ENCODE data around the gene VCAN.

DNA sequence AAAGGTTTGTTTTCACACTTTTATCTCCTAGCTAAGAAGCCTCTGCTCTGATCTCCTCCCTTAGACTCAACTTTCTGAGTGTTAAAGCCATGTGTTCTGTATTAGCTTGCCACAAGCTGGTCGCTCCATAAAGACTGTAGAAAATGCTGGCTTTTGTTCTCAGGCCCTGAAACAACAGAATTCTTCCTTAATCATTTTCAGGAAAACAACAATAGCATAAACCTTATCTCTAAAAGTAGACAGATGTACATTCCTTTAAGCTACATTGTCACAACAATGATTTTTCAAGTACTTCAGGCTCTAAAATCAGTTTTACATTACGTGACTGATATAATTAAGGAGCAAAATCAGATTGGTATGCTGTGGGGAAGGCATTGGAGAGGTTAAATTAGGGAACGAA is 41.9 kb downstream of the VCAN start:
- TF ChIP-seq, protein P1, sequence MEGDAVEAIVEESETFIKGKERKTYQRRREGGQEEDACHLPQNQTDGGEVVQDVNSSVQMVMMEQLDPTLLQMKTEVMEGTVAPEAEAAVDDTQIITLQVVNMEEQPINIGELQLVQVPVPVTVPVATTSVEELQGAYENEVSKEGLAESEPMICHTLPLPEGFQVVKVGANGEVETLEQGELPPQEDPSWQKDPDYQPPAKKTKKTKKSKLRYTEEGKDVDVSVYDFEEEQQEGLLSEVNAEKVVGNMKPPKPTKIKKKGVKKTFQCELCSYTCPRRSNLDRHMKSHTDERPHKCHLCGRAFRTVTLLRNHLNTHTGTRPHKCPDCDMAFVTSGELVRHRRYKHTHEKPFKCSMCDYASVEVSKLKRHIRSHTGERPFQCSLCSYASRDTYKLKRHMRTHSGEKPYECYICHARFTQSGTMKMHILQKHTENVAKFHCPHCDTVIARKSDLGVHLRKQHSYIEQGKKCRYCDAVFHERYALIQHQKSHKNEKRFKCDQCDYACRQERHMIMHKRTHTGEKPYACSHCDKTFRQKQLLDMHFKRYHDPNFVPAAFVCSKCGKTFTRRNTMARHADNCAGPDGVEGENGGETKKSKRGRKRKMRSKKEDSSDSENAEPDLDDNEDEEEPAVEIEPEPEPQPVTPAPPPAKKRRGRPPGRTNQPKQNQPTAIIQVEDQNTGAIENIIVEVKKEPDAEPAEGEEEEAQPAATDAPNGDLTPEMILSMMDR (IDR thresholded peaks at IDR 0.05) = no peak
- no peak for TF ChIP-seq POLR2A (IDR thresholded peaks at IDR 0.05; ENCODE audit: low read depth)
- no peak for TF ChIP-seq POLR2AphosphoS5 (IDR thresholded peaks at IDR 0.05)
- no peak for TF ChIP-seq EP300 (IDR thresholded peaks at IDR 0.05)
